AG09309 (cell line): Measurements from ENCODE around the gene LSM11.

Experiments
- DNase-seq: peaks from one replicate; pipeline ENCODE4 v3.0.0-alpha.2; 2010; ENCODE audit warnings: low read depth
- H3K4me3 ChIP-seq: 2 replicates; pipeline ENCODE4 v1.5.1; 2011; ENCODE audit warnings: mild to moderate bottlenecking, low read depth, low read length, moderate library complexity; ENCODE audit not compliant: control insufficient read depth
- CTCF ChIP-seq: IDR thresholded peaks from 2 replicates; pipeline ENCODE4 v1.5.1; 2011; ENCODE audit warnings: mild to moderate bottlenecking, low read depth, low read length, inconsistent platforms; ENCODE audit not compliant: insufficient read depth, control insufficient read depth; ENCODE audit errors: missing control alignments

Gene LSM11

GRCh38 chr5:157772127-157772526 is 28.6 kb downstream of the LSM11 start:
- no peak for TF ChIP-seq CTCF
- DNase-seq, result no peak

GRCh38 chr5:157778121-157778805 is 34.8 kb downstream of the LSM11 start:
- no peak overlapping the region for H3K4me3 ChIP-seq
- DNase-seq, result no peak
- no peak for TF ChIP-seq CTCF

More at GRCh38 chr5:157772127-157772526, 28.6 kb downstream of the LSM11 start:
- H3K4me3 ChIP-seq, result no peak overlapping the region

GRCh38 chr5:157779221-157779620 is 35.7 kb downstream of the LSM11 start:
- H3K4me3 ChIP-seq, result no peak overlapping the region
- no peak for TF ChIP-seq CTCF
- DNase-seq, result no peak

- no peak for DNase-seq
- H3K4me3 ChIP-seq, result no peak overlapping the region
- TF ChIP-seq CTCF, result no peak
Measured at GRCh38 chr5:157785801-157786200, 42.3 kb downstream of the LSM11 start.

- no peak for DNase-seq
- no peak overlapping the region for H3K4me3 ChIP-seq
- TF ChIP-seq CTCF, result no peak
Measured at GRCh38 chr5:157793301-157793700, 49.8 kb downstream of the LSM11 start.

- TF ChIP-seq CTCF, result no peak
- no peak for DNase-seq
- no peak overlapping the region for H3K4me3 ChIP-seq
Measured at GRCh38 chr5:157799578-157799977, 56.1 kb downstream of the LSM11 start.
